Activated CD8-positive, alpha-beta memory T cell treated with anti-CD3 and anti-CD28 coated beads for 36 hours (primary cell): ENCODE results near the gene ZNF142. TPM values are rescaled to one million over a fixed set of nuclear protein-coding genes. Genes with fewer than 3 reads are reported as not detected.

Source experiments
- CTCF ChIA-PET: fragments of 350-600 bp; sonication (Branson Sonifier 250); formaldehyde crosslinking; loops from one replicate; lab custom pipeline; 2021; ENCODE audit warnings: antibody characterized with exemption; lab: Charles Lee
- POLR2A ChIA-PET: fragments of 350-600 bp; sonication (Branson Sonifier 250); formaldehyde crosslinking; loops from one replicate; lab custom pipeline; 2021; ENCODE audit warnings: antibody characterized with exemption; lab: Charles Lee
- total RNA-seq, 2 experiments: library from RNA; stranded (reverse); gene quantifications; one replicate each; pipeline ENCODE4 v1.2.3, GENCODE V29; 2021

Gene ZNF142, protein sequence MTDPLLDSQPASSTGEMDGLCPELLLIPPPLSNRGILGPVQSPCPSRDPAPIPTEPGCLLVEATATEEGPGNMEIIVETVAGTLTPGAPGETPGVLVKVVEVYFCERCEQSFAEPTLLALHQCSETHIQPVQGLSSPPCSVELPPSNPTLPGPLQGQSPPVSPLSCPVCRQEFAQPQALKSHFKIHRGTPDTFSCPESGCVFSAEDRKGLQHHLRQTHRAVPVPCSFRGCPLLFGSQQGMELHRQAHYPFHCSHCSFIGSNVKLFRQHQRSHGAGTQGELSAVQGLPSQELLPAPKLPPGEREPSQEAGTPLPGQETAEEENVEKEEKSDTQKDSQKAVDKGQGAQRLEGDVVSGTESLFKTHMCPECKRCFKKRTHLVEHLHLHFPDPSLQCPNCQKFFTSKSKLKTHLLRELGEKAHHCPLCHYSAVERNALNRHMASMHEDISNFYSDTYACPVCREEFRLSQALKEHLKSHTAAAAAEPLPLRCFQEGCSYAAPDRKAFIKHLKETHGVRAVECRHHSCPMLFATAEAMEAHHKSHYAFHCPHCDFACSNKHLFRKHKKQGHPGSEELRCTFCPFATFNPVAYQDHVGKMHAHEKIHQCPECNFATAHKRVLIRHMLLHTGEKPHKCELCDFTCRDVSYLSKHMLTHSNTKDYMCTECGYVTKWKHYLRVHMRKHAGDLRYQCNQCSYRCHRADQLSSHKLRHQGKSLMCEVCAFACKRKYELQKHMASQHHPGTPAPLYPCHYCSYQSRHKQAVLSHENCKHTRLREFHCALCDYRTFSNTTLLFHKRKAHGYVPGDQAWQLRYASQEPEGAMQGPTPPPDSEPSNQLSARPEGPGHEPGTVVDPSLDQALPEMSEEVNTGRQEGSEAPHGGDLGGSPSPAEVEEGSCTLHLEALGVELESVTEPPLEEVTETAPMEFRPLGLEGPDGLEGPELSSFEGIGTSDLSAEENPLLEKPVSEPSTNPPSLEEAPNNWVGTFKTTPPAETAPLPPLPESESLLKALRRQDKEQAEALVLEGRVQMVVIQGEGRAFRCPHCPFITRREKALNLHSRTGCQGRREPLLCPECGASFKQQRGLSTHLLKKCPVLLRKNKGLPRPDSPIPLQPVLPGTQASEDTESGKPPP (N-terminal part only)
- total RNA-seq: 10 to 100 TPM; 55.2 to 56.0 TPM

DNA sequence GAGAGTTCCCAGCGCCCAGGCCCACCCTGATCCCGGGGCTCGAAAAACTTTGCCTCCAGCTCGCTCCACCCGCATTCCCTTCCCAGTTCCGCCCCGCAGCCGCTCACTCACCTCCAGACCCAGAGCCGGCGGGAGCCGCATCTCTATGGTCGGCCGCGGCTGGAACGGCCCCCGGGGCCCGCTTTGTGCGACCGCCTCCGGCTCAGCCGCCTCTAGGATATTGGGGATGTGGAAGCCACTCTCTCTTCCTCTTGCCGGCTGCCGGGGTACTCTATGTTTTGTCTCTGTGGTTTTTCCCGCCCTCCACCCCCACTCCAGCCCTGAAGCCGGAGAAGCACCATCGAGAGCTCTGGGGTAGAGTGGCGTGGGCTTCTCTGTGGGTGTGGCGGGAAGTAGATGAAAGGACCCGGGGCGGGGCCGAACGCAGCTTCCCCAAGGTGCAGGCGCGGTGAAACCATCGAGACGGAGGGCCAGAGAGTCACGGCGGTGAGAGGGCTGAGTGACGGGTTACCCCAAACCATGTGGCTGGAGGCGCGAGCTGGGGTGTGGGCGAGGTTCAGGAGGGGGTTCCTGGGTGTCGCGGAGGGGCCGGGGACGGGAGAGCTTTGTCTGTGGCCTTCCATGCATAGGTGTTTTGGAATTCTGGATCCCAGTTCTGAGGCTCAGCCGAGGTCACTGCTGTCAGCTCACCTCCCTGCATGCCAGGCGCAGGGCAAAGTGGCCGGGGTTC lies at the start of gene ZNF142, which contains the start of gene BCS1L:
Gene ZNF142, minus strand, starts transcription at position 366 of the 730 bp plus-strand sequence. CDS start 3,194 bp downstream, outside the sequence.
Gene BCS1L, plus strand, starts transcription at position 426 of the 730 bp plus-strand sequence. CDS start 1,305 bp downstream, outside the sequence.
- POLR2A ChIA-PET: interaction anchor here (0.5 to 3.4 kb wide), 14 partner anchors 10 to 710 kb away, joined by 3 to 31 read pairs (median 4); partner anchors contain the start of genes AAMP, PNKD, RNF25 and STK36

DNA sequence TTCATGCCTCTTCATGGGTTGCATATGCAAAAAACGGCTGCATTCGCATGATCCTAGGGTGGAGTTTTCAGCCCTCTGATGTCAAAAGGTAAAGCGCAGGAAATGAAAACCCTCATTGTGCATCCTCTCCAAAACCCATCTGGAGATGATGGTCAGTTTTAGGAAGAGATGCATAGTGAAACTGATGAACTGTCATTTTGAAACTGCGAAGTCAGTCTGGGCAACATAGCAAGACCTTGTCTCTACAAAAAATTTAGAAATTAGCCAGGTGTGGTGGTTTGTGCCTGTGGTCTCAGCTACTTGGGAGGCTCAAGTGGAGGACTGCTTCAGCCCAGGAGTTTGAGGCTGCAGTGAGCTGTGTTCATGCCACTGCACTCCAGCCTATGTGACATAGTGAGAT lies 48.7 kb upstream of the ZNF142 start:
- ChIA-PET POLR2A (no interaction called here), CTCF (interaction anchor here (1.3 kb wide), 1 partner anchor 140 kb away, joined by 5 read pairs; no protein-coding TSS in a partner anchor)

More for the DNA sequence above, at the start of gene ZNF142, which contains the start of gene BCS1L:
- CTCF ChIA-PET: interaction anchor here (0.6 to 3.9 kb wide), 12 partner anchors 9 to 445 kb away, joined by 3 to 31 read pairs (median 3); partner anchors contain the start of genes RNF25, STK36 and TTLL4

DNA sequence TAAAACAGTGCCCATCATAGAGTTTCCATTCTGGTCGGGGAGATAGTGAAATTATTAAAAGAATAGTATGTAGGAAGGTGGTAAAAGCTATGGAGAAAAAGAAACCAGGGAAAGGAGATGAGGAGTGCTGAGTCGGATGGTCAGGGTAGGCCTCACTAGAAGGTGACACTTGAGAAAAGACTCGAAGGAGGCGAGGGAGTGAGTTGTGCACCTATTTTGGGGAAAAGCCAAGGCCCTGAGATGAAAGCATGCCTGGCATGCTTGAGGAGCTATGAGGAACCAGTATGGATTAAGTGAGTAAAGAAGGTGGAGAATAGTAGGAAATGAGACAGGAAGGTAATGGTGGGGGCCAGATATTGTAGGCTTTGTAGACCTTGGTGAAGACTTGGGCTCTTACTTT lies 43.9 kb upstream of the ZNF142 start:
- CTCF ChIA-PET: interaction anchor here (0.7 kb wide), 1 partner anchor 101 kb away, joined by 3 read pairs; no protein-coding TSS in a partner anchor
- POLR2A ChIA-PET: no interaction called here

DNA sequence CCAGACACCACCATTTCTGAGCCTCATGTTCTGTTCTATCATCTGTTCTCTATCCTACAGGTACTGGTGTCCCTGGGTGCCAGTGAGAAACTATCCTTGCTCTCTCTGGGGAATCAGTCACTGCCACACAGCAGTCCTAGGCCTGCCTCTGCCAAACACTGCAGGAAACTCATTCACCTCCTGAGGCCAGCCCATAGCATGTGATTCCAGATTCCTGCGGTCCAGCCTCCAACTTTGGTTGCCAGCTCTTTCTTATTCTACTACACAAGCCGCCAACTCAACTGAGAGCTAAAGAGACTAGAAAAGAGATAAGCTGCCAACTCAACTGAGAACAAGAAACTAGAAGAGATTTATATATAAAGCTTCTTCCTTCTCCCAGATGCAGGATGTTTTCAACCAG lies 42.4 kb upstream of the ZNF142 start:
- ChIA-PET CTCF (interaction anchor here (0.5 to 1.3 kb wide), 2 partner anchors 16 to 562 kb away, joined by 3 to 4 read pairs; no protein-coding TSS in a partner anchor), POLR2A (no interaction called here)

DNA sequence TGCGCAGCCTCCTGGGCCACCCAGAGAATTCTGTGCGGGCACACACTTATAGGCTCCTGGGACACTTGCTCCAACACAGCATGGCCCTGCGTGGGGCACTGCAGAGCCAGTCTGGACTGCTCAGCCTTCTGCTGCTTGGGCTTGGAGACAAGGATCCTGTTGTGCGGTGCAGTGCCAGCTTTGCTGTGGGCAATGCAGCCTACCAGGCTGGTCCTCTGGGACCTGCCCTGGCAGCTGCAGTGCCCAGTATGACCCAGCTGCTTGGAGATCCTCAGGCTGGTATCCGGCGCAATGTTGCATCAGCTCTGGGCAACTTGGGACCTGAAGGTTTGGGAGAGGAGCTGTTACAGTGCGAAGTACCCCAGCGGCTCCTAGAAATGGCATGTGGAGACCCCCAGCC lies 39.5 kb upstream of the ZNF142 start:
- POLR2A ChIA-PET: no interaction called here
- CTCF ChIA-PET: no interaction called here

DNA sequence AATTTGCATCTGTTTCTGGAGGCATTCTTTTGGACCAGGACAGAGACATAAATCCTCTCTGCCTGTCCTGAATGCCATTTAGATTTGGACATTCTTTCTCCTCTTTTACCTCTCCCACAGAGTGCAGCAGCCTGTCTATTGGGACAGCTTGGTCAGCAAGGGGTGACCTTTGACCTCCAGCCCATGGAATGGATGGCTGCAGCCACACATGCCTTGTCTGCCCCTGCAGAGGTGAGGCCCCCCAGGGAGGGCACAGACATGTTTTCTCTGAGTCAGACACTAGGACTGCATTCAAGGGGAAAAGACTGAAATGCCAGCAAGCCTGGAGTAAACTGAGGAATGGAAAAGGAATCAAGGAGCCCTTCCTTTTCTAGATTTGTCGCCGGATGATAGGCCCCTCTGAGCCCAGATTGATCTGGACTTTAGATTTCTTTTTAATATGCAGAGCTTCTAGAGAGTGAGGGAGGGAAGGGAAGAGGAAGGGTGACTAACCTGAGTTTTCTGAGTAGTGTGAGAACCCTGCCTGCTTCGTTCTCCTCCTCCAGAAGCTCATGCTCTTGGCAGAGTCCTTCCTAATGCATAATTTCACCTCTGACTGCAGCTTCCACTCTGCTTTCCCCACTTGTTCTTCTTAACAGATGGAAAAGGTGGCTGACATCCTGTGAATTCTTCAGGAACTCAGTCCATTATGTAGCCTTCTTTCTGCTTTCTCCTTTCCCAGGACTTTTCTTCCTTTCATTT lies 35.2 kb upstream of the ZNF142 start:
- POLR2A ChIA-PET: no interaction called here
- CTCF ChIA-PET: interaction anchor here (0.8 kb wide), 1 partner anchor 62 kb away, joined by 3 read pairs; no protein-coding TSS in a partner anchor

DNA sequence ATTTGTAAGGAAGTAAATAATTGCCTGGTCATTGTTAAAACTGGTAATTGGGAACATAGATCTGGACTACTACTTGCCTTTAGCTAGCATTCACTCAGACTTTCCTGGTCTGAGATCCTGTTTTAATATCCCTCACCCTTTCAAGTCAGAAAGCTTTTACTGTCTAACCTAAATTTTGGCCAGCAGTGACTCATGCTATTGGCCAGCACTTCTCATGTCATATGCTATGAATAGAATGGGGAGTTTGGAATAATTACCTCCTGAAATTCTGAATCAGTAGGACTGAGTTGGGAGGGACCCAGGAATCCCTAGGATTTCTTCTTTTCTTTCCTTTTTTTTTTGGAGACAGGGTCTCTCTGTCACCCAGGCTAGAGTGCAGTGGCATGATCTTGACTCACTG lies 31.8 kb upstream of the ZNF142 start:
- POLR2A ChIA-PET: no interaction called here
- CTCF ChIA-PET: no interaction called here

DNA sequence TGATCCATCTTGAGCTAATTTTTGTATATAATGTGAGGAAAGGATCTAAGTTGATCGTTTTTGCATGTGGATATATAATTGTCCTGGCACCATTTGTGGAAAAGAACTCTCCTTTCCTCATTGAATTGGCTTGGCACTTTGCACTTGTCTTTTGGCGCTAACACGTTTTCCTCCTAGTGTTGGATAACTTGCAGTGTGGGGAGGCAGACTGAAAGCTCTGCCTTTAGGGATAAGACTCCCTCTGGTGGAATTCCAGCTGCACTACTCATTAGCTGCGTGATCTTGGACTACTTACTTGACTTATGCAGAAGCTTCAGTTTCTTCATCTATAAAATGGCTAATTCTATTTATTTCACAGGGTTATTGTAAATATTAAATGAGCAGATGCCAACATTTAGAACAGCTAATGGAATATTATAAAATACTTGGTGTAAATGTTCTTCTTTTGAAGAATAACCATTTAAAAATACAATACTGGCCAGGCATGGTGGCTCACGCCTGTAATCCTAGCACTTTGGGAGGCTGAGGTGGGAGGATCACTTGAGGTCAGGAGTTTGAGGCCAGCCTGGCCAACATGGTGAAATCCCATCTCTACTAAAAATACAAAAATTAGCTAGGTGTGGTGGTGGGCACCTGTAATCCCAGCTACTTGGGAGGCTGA lies 28.1 kb upstream of the ZNF142 start:
- ChIA-PET POLR2A (interaction anchor here (0.7 to 1.1 kb wide), 2 partner anchors 23 to 323 kb away, joined by 3 to 5 read pairs; partner anchors contain the start of gene TTLL4), CTCF (interaction anchor here (1.3 kb wide), 1 partner anchor 160 kb away, joined by 4 read pairs; no protein-coding TSS in a partner anchor)

DNA sequence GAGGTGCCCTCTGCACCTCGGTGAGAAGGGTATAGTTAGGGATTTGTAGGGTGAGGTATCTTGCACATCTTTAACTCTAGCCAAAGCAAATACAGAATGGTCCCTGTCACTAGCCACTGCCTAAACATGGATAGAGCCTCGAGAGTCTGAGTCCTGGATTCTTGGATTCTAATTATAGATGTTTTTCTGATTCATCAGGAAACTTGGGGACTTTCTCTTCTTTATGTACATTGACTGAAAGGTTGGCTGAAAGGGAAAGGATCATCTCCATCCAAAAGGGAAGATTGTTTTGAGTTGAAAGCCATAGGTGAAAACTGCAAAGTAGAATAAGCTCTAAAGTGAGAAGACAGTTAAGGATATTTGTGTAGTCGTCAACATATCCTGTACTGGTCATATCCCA lies 20.6 kb upstream of the ZNF142 start:
- ChIA-PET CTCF (no interaction called here), POLR2A (no interaction called here)

DNA sequence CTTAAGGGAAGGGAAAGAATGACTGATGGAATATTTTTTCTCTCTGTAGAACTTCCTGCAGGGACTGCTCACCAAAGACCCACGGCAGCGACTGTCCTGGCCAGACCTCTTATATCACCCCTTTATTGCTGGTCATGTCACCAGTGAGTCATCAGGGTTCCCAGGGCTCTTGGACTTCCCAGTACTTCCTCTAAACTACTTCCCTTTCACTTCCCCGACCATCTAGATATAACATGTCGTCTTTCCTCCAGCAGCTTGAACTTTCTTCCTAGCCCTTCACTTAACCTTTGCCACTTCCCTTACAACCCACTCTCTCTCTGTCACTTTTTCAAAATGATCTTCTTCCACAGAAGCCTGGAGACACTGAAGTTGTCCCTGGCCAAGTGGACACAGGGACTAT lies 19.7 kb upstream of the ZNF142 start:
- ChIA-PET POLR2A (no interaction called here), CTCF (no interaction called here)

DNA sequence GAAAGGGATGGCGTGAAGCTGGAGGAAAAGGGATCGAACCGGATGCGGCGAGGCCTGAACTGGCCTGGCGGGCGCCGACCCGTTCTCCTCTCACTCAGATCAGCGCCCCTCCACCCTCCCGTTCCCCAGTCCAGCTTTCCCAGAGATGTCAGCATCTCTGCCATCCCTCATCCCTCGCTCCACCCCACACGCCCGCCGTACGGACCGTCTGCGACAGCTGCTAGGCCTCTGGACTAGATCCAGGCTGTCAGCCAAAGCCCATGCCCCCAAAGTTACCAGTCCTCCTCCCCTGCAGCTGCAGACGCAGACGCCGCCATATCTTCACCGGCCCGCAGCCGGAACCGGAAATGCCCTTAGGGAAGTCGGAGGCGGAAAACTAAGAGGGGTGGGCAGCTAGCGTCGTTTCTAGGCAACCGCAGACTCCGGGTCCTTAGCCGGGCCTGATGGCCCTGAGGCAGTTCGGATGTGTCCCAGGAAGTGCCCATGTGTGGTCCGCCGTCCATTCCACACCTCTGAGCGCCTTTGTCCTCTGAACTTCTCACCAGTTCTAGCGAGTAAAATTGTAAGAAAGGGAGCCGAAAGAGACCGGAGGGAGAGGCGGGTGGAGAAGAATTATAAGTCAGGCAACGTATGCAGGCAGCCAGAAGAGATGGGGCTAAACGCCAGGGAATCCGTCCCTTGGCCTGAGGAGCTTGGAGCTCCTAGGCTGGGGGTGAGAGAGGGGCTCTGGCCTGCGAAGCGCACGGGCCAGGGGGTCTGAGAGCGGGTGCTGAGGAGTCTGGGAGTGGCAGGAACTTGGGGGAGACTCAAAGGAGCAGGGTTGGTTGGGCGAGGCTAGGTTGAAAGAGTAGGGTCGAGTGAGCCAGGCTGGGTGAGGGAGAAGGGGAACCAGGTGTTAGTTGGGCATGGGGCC lies 12.5 kb upstream of the ZNF142 start, which contains the start of the genes RNF25 and STK36:
Gene RNF25, minus strand, starts transcription at position 349 of the 913 bp plus-strand sequence. Its CDS starts 32 bp downstream, at position 317.
Gene STK36, plus strand, starts transcription at position 433 of the 913 bp plus-strand sequence. CDS start 744 bp downstream, outside the sequence.
- POLR2A ChIA-PET: interaction anchor here (0.5 to 3.7 kb wide), 4 partner anchors 12 to 607 kb away, joined by 4 to 31 read pairs (median 6); partner anchors contain the start of genes BCS1L, TTLL4 and ZNF142

DNA sequence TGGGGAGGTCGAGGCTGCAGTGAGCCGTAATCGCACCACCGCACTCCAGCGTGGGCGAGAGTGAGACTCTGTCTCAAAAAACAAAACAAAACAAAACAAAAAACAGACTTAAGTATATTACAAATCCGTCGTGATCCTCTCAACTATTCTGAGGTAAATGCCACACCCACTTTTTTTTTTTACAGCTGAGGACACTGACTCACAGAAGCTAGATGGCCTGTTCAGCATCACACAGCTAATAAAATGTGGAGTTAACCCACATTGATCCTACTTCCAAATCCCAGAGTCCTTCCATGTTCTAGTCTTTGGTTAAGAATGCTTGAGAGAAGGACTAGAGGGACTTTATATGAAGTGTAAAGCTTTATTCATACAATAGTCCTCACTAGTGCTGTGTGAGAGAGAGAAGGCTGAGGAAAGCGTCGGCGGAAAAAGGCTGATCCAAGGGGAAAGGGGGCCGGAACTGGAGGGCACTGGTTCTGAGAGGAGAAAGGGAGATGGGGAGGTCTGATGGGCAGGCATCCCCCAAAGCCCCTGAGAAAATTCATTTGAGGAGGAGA lies 11.8 kb upstream of the ZNF142 start:
- ChIA-PET CTCF (interaction anchor here (1.3 to 4.0 kb wide), 3 partner anchors 12 to 177 kb away, joined by 4 to 31 read pairs (median 4); partner anchors contain the start of genes BCS1L and ZNF142), POLR2A (interaction anchor here (0.6 to 3.7 kb wide), 3 partner anchors 11 to 512 kb away, joined by 4 to 31 read pairs (median 5); partner anchors contain the start of genes BCS1L, TTLL4 and ZNF142)

More for the DNA sequence above, 12.5 kb upstream of the ZNF142 start, which contains the start of the genes RNF25 and STK36:
- CTCF ChIA-PET: interaction anchor here (1.3 to 4.0 kb wide), 4 partner anchors 13 to 177 kb away, joined by 4 to 31 read pairs (median 4); partner anchors contain the start of genes BCS1L and ZNF142

DNA sequence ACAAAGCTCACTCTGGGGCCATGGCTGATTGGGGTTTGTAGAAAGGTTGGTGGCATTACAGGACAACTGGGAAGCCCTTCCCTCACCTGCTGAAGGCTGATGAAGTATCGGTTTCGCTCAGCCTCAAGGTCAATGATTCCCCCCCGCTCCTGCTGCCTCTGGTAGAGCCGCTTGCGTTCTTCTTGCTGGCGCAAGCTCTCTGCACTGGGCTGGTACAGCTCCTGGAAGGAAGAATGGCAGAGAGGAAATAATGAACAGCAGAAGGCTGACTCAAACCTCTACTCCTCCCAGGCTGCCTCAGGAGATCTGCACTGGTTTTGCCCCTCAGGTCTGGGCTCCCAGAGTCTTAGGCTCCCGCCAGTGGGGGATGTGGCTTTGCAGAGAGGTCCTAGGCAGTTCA lies 5.2 kb upstream of the ZNF142 start:
- ChIA-PET POLR2A (no interaction called here), CTCF (interaction anchor here (1.0 kb wide), 1 partner anchor 32 kb away, joined by 3 read pairs; no protein-coding TSS in a partner anchor)

DNA sequence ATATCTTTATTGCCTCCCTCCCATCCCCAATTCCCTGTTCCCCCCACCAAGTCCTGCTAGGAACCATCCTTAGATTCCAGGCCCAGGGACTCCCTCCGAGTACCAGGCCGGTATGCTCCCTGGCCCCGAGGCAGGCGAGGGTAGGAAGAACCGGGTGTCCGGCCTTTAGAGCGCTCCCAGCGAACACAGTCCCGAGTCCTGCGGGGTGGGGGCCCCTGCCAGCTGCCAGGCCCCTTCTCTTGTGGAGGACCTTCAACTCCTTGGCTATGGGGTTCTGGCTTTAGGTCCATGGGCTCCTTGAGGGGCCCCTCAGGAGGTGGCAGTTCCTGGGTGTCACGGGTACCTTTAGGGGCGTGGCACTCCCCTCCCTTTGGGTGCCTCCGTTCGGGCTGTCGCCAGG lies 4.5 kb upstream of the ZNF142 start:
- POLR2A ChIA-PET: no interaction called here
- CTCF ChIA-PET: interaction anchor here (1.3 kb wide), 1 partner anchor 16 kb away, joined by 3 read pairs; no protein-coding TSS in a partner anchor
